WTC11 (cell line): ENCODE measurements around the gene PRDX2.

Experiments
- HMGXB4 ChIP-seq: sonication (generic); formaldehyde crosslinking; IDR thresholded peaks from 2 replicates; pipeline ENCODE4 v1.8.1; 2023; ENCODE audit warnings: mild to moderate bottlenecking, moderate library complexity, missing genetic modification reagents
- TF ChIP-seq, protein P1 (sequence below): sonication (generic); formaldehyde crosslinking; IDR thresholded peaks from 2 replicates; pipeline ENCODE4 v1.8.0; 2022; ENCODE audit warnings: mild to moderate bottlenecking, missing genetic modification reagents

DNA sequence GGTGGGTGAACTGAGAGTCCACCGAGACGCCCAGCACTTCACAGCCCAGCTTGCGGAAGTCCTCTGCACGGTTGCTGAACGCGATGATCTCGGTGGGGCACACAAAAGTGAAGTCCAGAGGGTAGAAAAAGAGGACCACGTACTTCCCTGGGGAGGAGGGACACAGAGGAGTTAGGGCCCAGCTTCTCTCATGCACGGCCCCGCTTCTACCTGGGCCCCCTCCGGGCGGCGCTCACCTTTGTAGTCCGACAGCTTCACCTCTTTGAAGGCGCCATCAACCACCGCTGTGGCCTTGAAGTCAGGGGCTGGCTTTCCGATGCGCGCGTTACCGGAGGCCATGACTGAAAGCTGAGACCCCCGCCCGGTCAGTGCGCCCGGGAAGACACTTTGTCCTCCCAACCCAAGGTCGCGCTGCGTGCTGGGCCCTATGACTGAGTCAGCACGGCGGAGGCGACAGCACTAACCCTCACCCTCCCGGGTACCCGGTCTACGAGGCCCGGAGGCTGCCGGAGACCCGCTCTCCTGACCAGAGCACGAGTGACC, 606 bp downstream of the PRDX2 start:
- no peak for TF ChIP-seq HMGXB4
- TF ChIP-seq, protein P1, sequence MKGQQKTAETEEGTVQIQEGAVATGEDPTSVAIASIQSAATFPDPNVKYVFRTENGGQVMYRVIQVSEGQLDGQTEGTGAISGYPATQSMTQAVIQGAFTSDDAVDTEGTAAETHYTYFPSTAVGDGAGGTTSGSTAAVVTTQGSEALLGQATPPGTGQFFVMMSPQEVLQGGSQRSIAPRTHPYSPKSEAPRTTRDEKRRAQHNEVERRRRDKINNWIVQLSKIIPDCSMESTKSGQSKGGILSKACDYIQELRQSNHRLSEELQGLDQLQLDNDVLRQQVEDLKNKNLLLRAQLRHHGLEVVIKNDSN (CRISPR knock-in tag), result no peak
